IMR-90 (cell line): Measurements from ENCODE around the gene CHL1.

ENCODE experiments used
- BHLHE40 ChIP-seq: fragments of 150-350 bp; IDR thresholded peaks from 2 replicates; pipeline ENCODE4 v1.6.1; 2016; ENCODE audit warnings: mild to moderate bottlenecking, low read depth, low read length
- CTCF ChIP-seq: conservative IDR thresholded peaks from 2 replicates; pipeline ENCODE4 v1.5.1; 2012; ENCODE audit warnings: mild to moderate bottlenecking, low read depth, low read length, improper control_type of control experiment
- MAFK ChIP-seq: IDR thresholded peaks from 2 replicates; pipeline ENCODE4 v1.6.1; 2012; ENCODE audit warnings: low read depth, low read length, improper control_type of control experiment
- POLR2A ChIP-seq: IDR thresholded peaks from 2 replicates; pipeline ENCODE4 v1.6.1; 2012; ENCODE audit warnings: mild to moderate bottlenecking, low read depth, low read length
- TF ChIP-seq, protein P1 (sequence below): fragments of 150-350 bp; IDR thresholded peaks from 2 replicates; pipeline ENCODE4 v1.6.1; 2017; ENCODE audit warnings: mild to moderate bottlenecking, antibody characterized with exemption, low read length, low read depth

DNA sequence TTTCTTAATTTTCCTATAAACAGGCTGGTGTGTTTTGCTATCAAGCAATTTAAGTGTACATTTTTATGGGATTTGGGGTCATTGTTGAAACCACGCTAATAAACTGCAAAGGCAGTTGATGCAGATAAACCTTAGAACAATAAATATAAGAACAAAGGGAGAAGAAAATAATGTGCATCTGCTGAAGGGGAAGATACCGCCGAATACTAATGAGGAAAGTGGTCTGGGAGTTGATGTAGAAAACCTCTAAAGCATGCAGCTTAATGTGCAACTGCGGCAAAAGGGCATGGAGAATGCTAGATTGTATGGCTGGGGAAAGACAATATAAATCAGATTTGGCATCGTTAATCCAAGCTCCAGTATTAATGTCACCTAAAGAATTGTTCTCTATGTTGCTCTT is 29.8 kb upstream of the CHL1 start:
- TF ChIP-seq CTCF (no peak), POLR2A (no peak), BHLHE40 (no peak), MAFK (no peak)
- TF ChIP-seq, protein P1, sequence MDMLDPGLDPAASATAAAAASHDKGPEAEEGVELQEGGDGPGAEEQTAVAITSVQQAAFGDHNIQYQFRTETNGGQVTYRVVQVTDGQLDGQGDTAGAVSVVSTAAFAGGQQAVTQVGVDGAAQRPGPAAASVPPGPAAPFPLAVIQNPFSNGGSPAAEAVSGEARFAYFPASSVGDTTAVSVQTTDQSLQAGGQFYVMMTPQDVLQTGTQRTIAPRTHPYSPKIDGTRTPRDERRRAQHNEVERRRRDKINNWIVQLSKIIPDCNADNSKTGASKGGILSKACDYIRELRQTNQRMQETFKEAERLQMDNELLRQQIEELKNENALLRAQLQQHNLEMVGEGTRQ, result no peak
